ENCODE measurements around the gene UBE2I.

- TF ChIP-seq POLR2AphosphoS5 (IDR thresholded peaks at IDR 0.05) (no peak), CTCF (IDR thresholded peaks at IDR 0.05) (no peak), EP300 (IDR thresholded peaks at IDR 0.05; ENCODE audit: low read depth) (no peak), POLR2A (IDR thresholded peaks at IDR 0.05) (no peak)
Observed at GRCh38 chr16:1311738-1312466, 2.5 kb downstream of the UBE2I start.

All from transverse colon (tissue), 4 donors.